Lung (tissue), 12 donors: ENCODE results near the gene ENTPD6. TPM values are rescaled to one million over a fixed set of nuclear protein-coding genes. Genes with fewer than 3 reads are reported as not detected.

Source experiments
- ATAC-seq: fragments of 200-7000 bp; cut with Tn5 transposase; one replicate; pipeline ENCODE4 v1.9.1; 2020; ENCODE audit warnings: moderate number of reproducible peaks; ENCODE audit not compliant: insufficient read depth, low FRiP score
- DNase-seq, 3 donors: peaks; one replicate each; pipeline ENCODE4 v3.0.0-alpha.2; 2013 to 2017
- H3K27ac ChIP-seq, 2 donors: one replicate each; pipeline ENCODE4 v1.5.1; 2013; ENCODE audit warnings: mild to moderate bottlenecking in 2 of 2, moderate library complexity in 2 of 2, control low read depth in 1 of 2, inconsistent platforms in 1 of 2, low read depth in 1 of 2, low read length in 1 of 2
- H3K27me3 ChIP-seq, 3 donors: one replicate each; pipeline ENCODE4 v1.5.1; 2013; ENCODE audit warnings: low read length in 2 of 3; ENCODE audit not compliant: control insufficient read depth in 3 of 3, insufficient read depth in 3 of 3
- H3K36me3 ChIP-seq, 4 donors: one replicate each; pipeline ENCODE4 v1.5.1; 2013; ENCODE audit warnings: low read length in 4 of 4, mild to moderate bottlenecking in 1 of 4, moderate library complexity in 1 of 4; ENCODE audit not compliant: control insufficient read depth in 4 of 4, insufficient read depth in 4 of 4
- H3K4me1 ChIP-seq, 5 donors: one replicate each; pipeline ENCODE4 v1.5.1; 2013; ENCODE audit warnings: low read length in 5 of 5, mild to moderate bottlenecking in 2 of 5, moderate library complexity in 1 of 5; ENCODE audit not compliant: control insufficient read depth in 5 of 5, insufficient read depth in 5 of 5
- H3K4me3 ChIP-seq: one replicate; pipeline ENCODE4 v1.5.1; 2013; ENCODE audit warnings: mild to moderate bottlenecking, control low read depth, moderate library complexity
- H3K9ac ChIP-seq, 2 donors: one replicate each; pipeline ENCODE4 v1.5.1; 2013; ENCODE audit warnings: low read length in 2 of 2, control low read depth in 1 of 2; ENCODE audit not compliant: insufficient read depth in 1 of 2
- H3K9me3 ChIP-seq, 4 donors: one replicate each; pipeline ENCODE4 v1.5.1; 2013; ENCODE audit warnings: low read length in 3 of 4, mild to moderate bottlenecking in 1 of 4, moderate library complexity in 1 of 4; ENCODE audit not compliant: control insufficient read depth in 4 of 4, insufficient read depth in 3 of 4
- WGBS, 2 donors: extraction: QIAGEN DNeasy Blood & Tissue Kit; methylation state at CpG; one replicate each; pipeline ENCODE4 v1.1.7; 2013; 5-methylcytosine and 5-hydroxymethylcytosine counted together
- polyA plus RNA-seq, 2 donors: library from polyadenylated mRNA; stranded (reverse); fragments of 200-250 nt; gene quantifications; one replicate each; pipeline ENCODE4 v1.2.1, GENCODE V29; 2013
- total RNA-seq, 2 donors: library from RNA; depleted of rRNA in 1 of 2; stranded (reverse); fragments of >200 nt in 1 of 2; gene quantifications; one replicate each; pipeline ENCODE4 v1.2.1, GENCODE V29; 2014 to 2021
- TF ChIP-seq, protein P1 (sequence below): IDR thresholded peaks from 2 replicates; pipeline ENCODE4 v1.5.1; 2012; ENCODE audit warnings: mild to moderate bottlenecking; ENCODE audit errors: control extremely low read depth, extremely low read depth
- donor health status: control.
- donor health status: control.
- donor health status: Bipolar disorder and iron deficiency.
- donor health status: healthy.
- donor health status: DM: yes; HTN: yes; CAD: no.

Gene ENTPD6
- total and polyA plus RNA-seq, 4 donors, result 33.8 to 78.8 (median 52.2) TPM

DNA sequence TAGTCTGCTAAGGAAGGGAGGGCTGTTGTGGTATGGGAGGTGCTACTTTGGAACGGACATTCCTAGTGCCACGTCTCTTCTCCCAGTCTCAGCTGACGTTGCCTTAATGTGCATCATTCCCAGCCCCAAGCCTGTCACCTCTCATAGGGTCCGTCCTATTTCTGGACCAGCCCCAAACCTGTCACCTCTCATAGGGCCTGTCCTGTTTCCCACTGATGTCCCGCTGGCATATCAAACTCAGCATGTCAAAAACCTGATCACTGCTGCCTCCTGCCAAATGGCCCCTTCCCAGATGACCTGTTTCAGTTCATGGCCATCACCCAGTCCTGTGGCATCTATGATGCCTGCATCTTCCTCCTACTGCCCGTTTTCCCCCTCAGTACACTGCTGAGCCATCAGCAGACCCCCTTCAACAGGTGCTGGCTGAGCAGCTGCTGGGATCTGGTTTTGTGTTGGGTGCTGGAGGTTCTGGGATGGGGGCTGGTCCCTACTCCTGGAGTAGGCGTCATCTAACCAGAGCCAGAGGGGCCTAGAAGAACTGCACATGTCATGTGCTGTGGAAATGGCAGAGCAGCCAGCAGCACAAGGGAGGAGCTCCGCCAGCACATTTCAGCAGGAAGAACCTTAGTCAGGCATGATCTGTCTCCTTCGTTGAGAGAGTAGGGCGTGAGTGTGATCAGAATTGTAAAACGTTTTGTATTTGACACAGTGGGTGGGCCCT is 3.3 kb downstream of the ENTPD6 start:
- 84 to 87% methylated on average over 11 of the region's 11 CpGs for WGBS, 2 donors
- ATAC-seq, result no peak
- H3K27ac ChIP-seq, result peak overlapping the region; percentile 28 to 78

GRCh38 chr20:25199473-25200260 is 4.2 kb downstream of the ENTPD6 start:
- ATAC-seq (no peak), DNase-seq (no peak)
- Histone ChIP-seq H3K27ac (peak overlapping the region in 1 of 2 donors; percentile 78), H3K9ac (no peak overlapping the region), H3K36me3 (no peaks in the 10 kb centered on the region), H3K27me3 (no peaks in the 10 kb centered on the region), H3K4me1 (peaks cover 0 to 12% (median 2%) of the 10 kb centered on the region in 5 donors), H3K9me3 (no peaks in the 10 kb centered on the region), H3K4me3 (no peak overlapping the region)
- WGBS, 2 donors, result 82 to 87% methylated on average over 5 of the region's 5 CpGs
- TF ChIP-seq, protein P1, sequence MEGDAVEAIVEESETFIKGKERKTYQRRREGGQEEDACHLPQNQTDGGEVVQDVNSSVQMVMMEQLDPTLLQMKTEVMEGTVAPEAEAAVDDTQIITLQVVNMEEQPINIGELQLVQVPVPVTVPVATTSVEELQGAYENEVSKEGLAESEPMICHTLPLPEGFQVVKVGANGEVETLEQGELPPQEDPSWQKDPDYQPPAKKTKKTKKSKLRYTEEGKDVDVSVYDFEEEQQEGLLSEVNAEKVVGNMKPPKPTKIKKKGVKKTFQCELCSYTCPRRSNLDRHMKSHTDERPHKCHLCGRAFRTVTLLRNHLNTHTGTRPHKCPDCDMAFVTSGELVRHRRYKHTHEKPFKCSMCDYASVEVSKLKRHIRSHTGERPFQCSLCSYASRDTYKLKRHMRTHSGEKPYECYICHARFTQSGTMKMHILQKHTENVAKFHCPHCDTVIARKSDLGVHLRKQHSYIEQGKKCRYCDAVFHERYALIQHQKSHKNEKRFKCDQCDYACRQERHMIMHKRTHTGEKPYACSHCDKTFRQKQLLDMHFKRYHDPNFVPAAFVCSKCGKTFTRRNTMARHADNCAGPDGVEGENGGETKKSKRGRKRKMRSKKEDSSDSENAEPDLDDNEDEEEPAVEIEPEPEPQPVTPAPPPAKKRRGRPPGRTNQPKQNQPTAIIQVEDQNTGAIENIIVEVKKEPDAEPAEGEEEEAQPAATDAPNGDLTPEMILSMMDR, result no peak

More for the DNA sequence above, 3.3 kb downstream of the ENTPD6 start:
- Histone ChIP-seq H3K27me3 (no peaks in the 10 kb centered on the region), H3K4me1 (peaks cover 0 to 12% (median 2%) of the 10 kb centered on the region in 5 donors), H3K9ac (no peak overlapping the region), H3K36me3 (no peaks in the 10 kb centered on the region), H3K4me3 (no peak overlapping the region), H3K9me3 (no peaks in the 10 kb centered on the region)
- no peak for DNase-seq
- TF ChIP-seq, protein P1, result no peak

- Histone ChIP-seq H3K4me1 (peaks cover 0 to 5% (median 0%) of the 10 kb centered on the region in 5 donors), H3K27me3 (no peaks in the 10 kb centered on the region), H3K9ac (no peak overlapping the region), H3K27ac (no peak overlapping the region), H3K9me3 (no peaks in the 10 kb centered on the region), H3K36me3 (peaks cover 0 to 3% (median 1%) of the 10 kb centered on the region in 4 donors), H3K4me3 (no peak overlapping the region)
- ATAC-seq, result no peak
- TF ChIP-seq, protein P1, result no peak
- 66 to 93% methylated on average over 2 of the region's 2 CpGs for WGBS, 2 donors
- DNase-seq, result no peak
These were observed 7.6 kb downstream of the ENTPD6 start for GRCh38 chr20:25203089-25203488.
